IMR-90 (cell line): Measurements from ENCODE around the gene HSP90AA1. TPM values are rescaled to one million over a fixed set of nuclear protein-coding genes. Genes with fewer than 3 reads are reported as not detected.
A peak's percentile ranks its signal among the peaks of the same experiment; 100 is the strongest.

ENCODE experiments used
- ATAC-seq: fragments of 200-7000 bp; cut with Tn5 transposase; 2 replicates; pipeline ENCODE4 v1.9.1; 2020; ENCODE audit warnings: low read depth, mild to moderate bottlenecking, moderate library complexity
- BruUV-seq: library from RNA; stranded (reverse); fragments of 400-500 nt; replicated peaks from 2 replicates; lab custom pipeline; 2021; lab: Mats Ljungman, UMichigan
- CTCF ChIA-PET: fragments of 300-600 bp; formaldehyde crosslinking; extraction: SDS; loops from one replicate; lab custom pipeline; 2021; ENCODE audit warnings: antibody characterized with exemption; lab: Yijun Ruan, JAX
- POLR2A ChIA-PET: fragments of 300-600 bp; sonication (Branson Sonifier 250); formaldehyde crosslinking; loops from one replicate; lab custom pipeline; 2022; ENCODE audit warnings: antibody characterized with exemption; ENCODE audit not compliant: unreplicated experiment; lab: Charles Lee
- DNase-seq: peaks from one replicate; pipeline ENCODE4 v3.0.0; 2013
- H2AFZ ChIP-seq: replicated peaks from 2 replicates; pipeline ENCODE3; 2013; ENCODE audit warnings: low read length, mild to moderate bottlenecking; ENCODE audit not compliant: poor library complexity
- H2AK5ac ChIP-seq: 2 replicates; pipeline ENCODE4 v1.6.1; 2013; ENCODE audit warnings: low read depth, low read length, inconsistent platforms
- H2AK9ac ChIP-seq: replicated peaks from 2 replicates; pipeline ENCODE3; 2013; ENCODE audit warnings: mild to moderate bottlenecking, low read depth, low read length, moderate library complexity; ENCODE audit not compliant: poor library complexity
- H2BK120ac ChIP-seq: 2 replicates; pipeline ENCODE4 v1.6.1; 2013; ENCODE audit warnings: low read depth, low read length, inconsistent platforms
- H2BK15ac ChIP-seq: 3 replicates; pipeline ENCODE4 v1.6.1; 2013; ENCODE audit warnings: low read depth, low read length, inconsistent platforms
- H2BK20ac ChIP-seq: 2 replicates; pipeline ENCODE4 v1.6.1; 2013; ENCODE audit warnings: low read depth, mild to moderate bottlenecking, inconsistent platforms, low read length, moderate library complexity
- H2BK5ac ChIP-seq: 2 replicates; pipeline ENCODE4 v1.6.1; 2013; ENCODE audit warnings: mild to moderate bottlenecking, low read depth, low read length, inconsistent platforms; ENCODE audit not compliant: poor library complexity, severe bottlenecking
- H3K14ac ChIP-seq: replicated peaks from 2 replicates; pipeline ENCODE4 v1.6.1; 2013; ENCODE audit warnings: low read depth, low read length, inconsistent platforms
- H3K18ac ChIP-seq: 2 replicates; pipeline ENCODE4 v1.6.1; 2013; ENCODE audit warnings: low read depth, low read length, control low read depth
- H3K23ac ChIP-seq: 2 replicates; pipeline ENCODE4 v1.6.1; 2013; ENCODE audit warnings: low read depth, low read length, inconsistent platforms
- H3K27ac ChIP-seq: 2 replicates; pipeline ENCODE4 v1.5.1; 2013; ENCODE audit warnings: mild to moderate bottlenecking, control low read depth, low read length; ENCODE audit not compliant: insufficient read depth
- H3K27me3 ChIP-seq: 2 replicates; pipeline ENCODE4 v1.6.1; 2013; ENCODE audit warnings: low read length; ENCODE audit not compliant: control insufficient read depth, insufficient read depth
- H3K36me3 ChIP-seq: 2 replicates; pipeline ENCODE4 v1.6.1; 2013; ENCODE audit warnings: low read length, mixed read lengths; ENCODE audit not compliant: control insufficient read depth, insufficient read depth
- H3K4ac ChIP-seq: 2 replicates; pipeline ENCODE4 v1.6.1; 2013; ENCODE audit warnings: low read depth, low read length, inconsistent platforms
- H3K4me1 ChIP-seq: 2 replicates; pipeline ENCODE4 v1.6.1; 2013; ENCODE audit warnings: low read length, mixed read lengths; ENCODE audit not compliant: control insufficient read depth, insufficient read depth
- H3K4me2 ChIP-seq: 2 replicates; pipeline ENCODE4 v1.6.1; 2013; ENCODE audit warnings: low read depth, mild to moderate bottlenecking, control low read depth, low read length, moderate library complexity
- H3K4me3 ChIP-seq: 2 replicates; pipeline ENCODE4 v1.5.1; 2013; ENCODE audit warnings: low read depth, mild to moderate bottlenecking, control low read depth, low read length, moderate library complexity; ENCODE audit not compliant: insufficient read depth
- H3K56ac ChIP-seq: 2 replicates; pipeline ENCODE4 v1.6.1; 2013; ENCODE audit warnings: low read length, inconsistent platforms; ENCODE audit not compliant: insufficient read depth; ENCODE audit errors: extremely low read depth
- H3K79me1 ChIP-seq, 2 experiments: 2 replicates each; pipeline ENCODE4 v1.6.1; 2013; ENCODE audit warnings: low read length in 2 of 2, inconsistent platforms in 1 of 2, low read depth in 1 of 2
- H3K9ac ChIP-seq: 2 replicates; pipeline ENCODE4 v1.6.1; 2013; ENCODE audit warnings: low read depth, low read length, control low read depth
- H3K9me1 ChIP-seq: 2 replicates; pipeline ENCODE4 v1.6.1; 2013; ENCODE audit warnings: low read length, inconsistent platforms; ENCODE audit not compliant: insufficient read depth
- H3K9me3 ChIP-seq: 2 replicates; pipeline ENCODE4 v1.6.1; 2013; ENCODE audit warnings: low read length; ENCODE audit not compliant: control insufficient read depth, insufficient read depth
- H4K20me1 ChIP-seq: 2 replicates; pipeline ENCODE4 v1.6.1; 2013; ENCODE audit warnings: low read length, inconsistent platforms; ENCODE audit not compliant: insufficient read depth
- H4K5ac ChIP-seq: 2 replicates; pipeline ENCODE4 v1.6.1; 2013; ENCODE audit warnings: mild to moderate bottlenecking, low read depth, low read length, control low read depth
- H4K8ac ChIP-seq, 2 experiments: 2 replicates each; pipeline ENCODE4 v1.6.1; 2013; ENCODE audit warnings: low read depth in 2 of 2, low read length in 2 of 2, control low read depth in 1 of 2, inconsistent platforms in 1 of 2
- H4K91ac ChIP-seq: 2 replicates; pipeline ENCODE4 v1.6.1; 2013; ENCODE audit warnings: low read depth, low read length, inconsistent platforms; ENCODE audit not compliant: insufficient read depth
- CEBPB ChIP-seq: IDR thresholded peaks from 2 replicates; pipeline ENCODE4 v1.6.1; 2012; ENCODE audit warnings: low read depth, low read length, improper control_type of control experiment
- CHD1 ChIP-seq: IDR thresholded peaks from 2 replicates; pipeline ENCODE4 v1.6.1; 2012; ENCODE audit warnings: low read depth, low read length, improper control_type of control experiment
- CTCF ChIP-seq: conservative IDR thresholded peaks from 2 replicates; pipeline ENCODE4 v1.5.1; 2012; ENCODE audit warnings: mild to moderate bottlenecking, low read depth, low read length, improper control_type of control experiment
- FOS ChIP-seq: fragments of 150-350 bp; IDR thresholded peaks from 2 replicates; pipeline ENCODE4 v1.6.1; 2016; ENCODE audit warnings: low read depth, low read length
- MAFK ChIP-seq: IDR thresholded peaks from 2 replicates; pipeline ENCODE4 v1.6.1; 2012; ENCODE audit warnings: low read depth, low read length, improper control_type of control experiment
- MAZ ChIP-seq: IDR thresholded peaks from 2 replicates; pipeline ENCODE4 v1.6.1; 2012; ENCODE audit warnings: low read depth, mild to moderate bottlenecking, low read length, improper control_type of control experiment, moderate library complexity, borderline replicate concordance
- MXI1 ChIP-seq: IDR thresholded peaks from 2 replicates; pipeline ENCODE4 v1.6.1; 2012; ENCODE audit warnings: low read depth, mild to moderate bottlenecking, low read length, moderate library complexity, borderline replicate concordance
- NFE2L2 ChIP-seq: fragments of 150-350 bp; IDR thresholded peaks from 2 replicates; pipeline ENCODE4 v1.6.1; 2016; ENCODE audit warnings: low read depth, mild to moderate bottlenecking, low read length
- RAD21 ChIP-seq: IDR thresholded peaks from 2 replicates; pipeline ENCODE4 v1.6.1; 2012; ENCODE audit warnings: low read length, improper control_type of control experiment
- RFX5 ChIP-seq: IDR thresholded peaks from 2 replicates; pipeline ENCODE4 v1.8.0; 2012; ENCODE audit warnings: low read depth, mild to moderate bottlenecking, low read length, moderate library complexity
- SMC3 ChIP-seq: fragments of 150-350 bp; IDR thresholded peaks from 2 replicates; pipeline ENCODE4 v1.6.1; 2016; ENCODE audit warnings: low read depth, mild to moderate bottlenecking, antibody characterized with exemption, low read length, moderate library complexity
- USF2 ChIP-seq: fragments of 150-350 bp; IDR thresholded peaks from 2 replicates; pipeline ENCODE4 v1.6.1; 2017; ENCODE audit warnings: mild to moderate bottlenecking, antibody characterized with exemption, low read length, low read depth
- WGBS, 2 experiments: methylation state at CpG; one replicate each; pipeline versions ENCODE4 v1.1.5 to v1.1.7; 2013; ENCODE audit warnings: missing lambda C conversion rate in 2 of 2; ENCODE audit not compliant: insufficient read length in 1 of 2; ENCODE audit errors: extremely low coverage in 2 of 2; 5-methylcytosine and 5-hydroxymethylcytosine counted together
- dilution Hi-C: fragments of 300-500 bp; cut with HindIII; formaldehyde crosslinking; loops from one replicate; pipeline ENCODE4 v1.14.3; 2018; ENCODE audit warnings: low sequenced_read_pairs; ENCODE audit not compliant: unreplicated experiment
- in situ Hi-C: fragments of 300-500 bp; cut with MboI; formaldehyde crosslinking; loops from 3 replicates; pipeline ENCODE4 v1.14.3; 2019; ENCODE audit warnings: low sequenced_read_pairs, inconsistent platforms, mixed read lengths
- intact Hi-C: fragments of 100-400 bp; cut with micrococcal nuclease; formaldehyde crosslinking; loops from 2 replicates; pipeline ENCODE4 v1.10.0; 2022
- polyA plus RNA-seq, 3 experiments: library from polyadenylated mRNA; depleted of rRNA; stranded (reverse); fragments of >200 nt; gene quantifications; 2 replicates each; pipeline ENCODE4 v1.2.3, GENCODE V29; 2012; ENCODE audit warnings: low replicate concordance in 1 of 3
- total RNA-seq: library from RNA; depleted of rRNA; stranded (reverse); fragments of >200 nt; gene quantifications from 2 replicates; pipeline ENCODE4 v1.2.3, GENCODE V29; 2012

Gene HSP90AA1
- total and polyA plus RNA-seq, 2 of the 4 experiments (the other 2 are of a cell fraction), result 535 to 578 TPM

GRCh38 chr14:102081231-102082080 lies 5.4 kb downstream of the HSP90AA1 start (continued):
- TF ChIP-seq MAZ, result no peak

- Histone ChIP-seq H3K18ac (no peak overlapping the region), H2AK9ac (no peak overlapping the region), H3K27me3 (no peaks in the 10 kb centered on the region), H2BK15ac (no peak overlapping the region), H3K56ac (no peak overlapping the region), H2AFZ (no peak overlapping the region), H2AK5ac (no peak overlapping the region), H3K79me1 (peaks cover 20 to 42% of the 10 kb centered on the region in 2 experiments), H3K14ac (no peak overlapping the region), H3K4ac (no peak overlapping the region), H2BK20ac (no peak overlapping the region), H3K9me1 (no peaks in the 10 kb centered on the region; the same call in 1 of the 2 replicates), H3K9ac (no peak overlapping the region), H3K4me1 (peaks cover 3% of the 10 kb centered on the region), H3K4me3 (no peak overlapping the region), H4K5ac (no peak overlapping the region), H3K36me3 (peaks cover 61% of the 10 kb centered on the region), H2BK120ac (no peak overlapping the region), H3K4me2 (no peak overlapping the region), H2BK5ac (no peak overlapping the region), H3K9me3 (no peaks in the 10 kb centered on the region), H3K27ac (no peak overlapping the region), H4K8ac (no peak overlapping the region), H3K23ac (peak overlapping the region; percentile 35; the same call in 1 of the 2 replicates), H4K20me1 (peaks cover 53% of the 10 kb centered on the region), H4K91ac (no peak overlapping the region)
- in situ Hi-C loops, result loop anchor here (25.0 kb wide), 1 partner anchor 232 kb away; the partner anchor contains the start of genes MOK and ZNF839
- ChIA-PET CTCF (no interaction called here), POLR2A (no interaction called here)
- BruUV-seq, result no TSS peak
- dilution Hi-C loops, result no loop called here
- DNase-seq (no peak), ATAC-seq (no peak)
- WGBS, 2 experiments, result 83% methylated on average over 6 of the region's 14 CpGs; no CpG with 5 or more reads in 1 of the 2 experiments
- intact Hi-C loops, result no loop called here
- TF ChIP-seq CEBPB (no peak), NFE2L2 (no peak), MAZ (no peak), SMC3 (no peak), MXI1 (no peak), RFX5 (no peak), CHD1 (no peak), USF2 (no peak), RAD21 (no peak), CTCF (no peak), FOS (no peak), MAFK (no peak)
Observed at GRCh38 chr14:102080183-102081080, 6.4 kb downstream of the HSP90AA1 start.
